Activated T-cell treated with anti-CD3 and anti-CD28 coated beads for 24 hours (primary cell): ENCODE data around the gene ITFG1.

ENCODE experiments used
- DNase-seq: peaks from one replicate; pipeline ENCODE4 v3.0.0-alpha.2; 2020; ENCODE audit warnings: low read depth

The ITFG1 gene

DNA sequence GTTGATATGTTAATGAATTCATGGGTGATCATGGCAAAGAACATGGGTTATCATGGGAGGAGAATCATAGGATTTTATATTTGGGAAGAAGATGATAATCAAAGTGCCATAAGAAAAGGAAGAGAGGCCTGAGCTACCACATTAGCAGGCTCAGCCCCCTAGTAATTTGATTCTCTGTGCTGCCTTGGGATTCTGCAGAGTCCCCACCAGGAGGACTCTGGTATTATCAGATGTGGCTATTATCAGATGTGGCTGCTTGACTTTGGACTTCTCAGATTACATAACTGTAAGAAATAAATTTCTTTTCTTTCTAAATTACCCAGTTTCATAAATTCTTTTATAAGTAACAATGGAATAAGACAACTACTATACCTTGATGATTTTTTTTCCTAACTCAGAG, 137.6 kb downstream of the ITFG1 start:
- DNase-seq = no peak

DNA sequence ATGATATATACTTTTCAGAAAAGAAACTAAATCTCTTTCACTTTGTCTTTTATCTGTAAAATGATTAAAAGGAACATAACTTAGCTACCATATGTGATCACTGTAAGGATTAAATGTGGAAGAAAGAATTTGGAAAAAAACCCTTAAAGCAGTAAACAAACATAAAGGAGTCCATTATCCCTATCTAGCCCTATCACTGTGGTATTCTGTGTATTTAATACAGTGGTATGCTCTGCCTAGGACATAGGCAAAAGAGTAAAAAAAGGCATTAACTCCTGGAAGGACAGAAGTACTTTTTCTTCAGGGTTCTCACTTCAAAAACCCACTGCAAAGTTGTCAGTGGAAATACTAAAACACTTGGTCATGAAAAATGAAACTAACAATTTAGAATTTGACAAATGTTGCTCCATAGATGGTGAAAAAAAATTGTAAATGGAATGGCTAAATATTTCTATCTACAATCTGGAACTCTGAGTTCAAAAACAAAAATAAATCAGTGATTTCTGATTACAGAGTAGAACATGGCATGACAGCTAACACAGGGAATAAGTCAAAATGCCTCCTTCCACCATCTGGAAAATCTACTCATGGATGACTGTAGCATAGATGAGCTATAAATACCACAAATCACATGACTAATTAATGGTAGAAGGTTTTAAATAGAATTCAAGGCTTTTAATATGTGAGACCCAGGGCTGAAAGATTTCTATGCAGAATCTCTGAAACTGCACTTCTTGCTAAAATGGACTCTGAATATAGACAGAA, 140.1 kb downstream of the ITFG1 start:
- DNase-seq = no peak

DNA sequence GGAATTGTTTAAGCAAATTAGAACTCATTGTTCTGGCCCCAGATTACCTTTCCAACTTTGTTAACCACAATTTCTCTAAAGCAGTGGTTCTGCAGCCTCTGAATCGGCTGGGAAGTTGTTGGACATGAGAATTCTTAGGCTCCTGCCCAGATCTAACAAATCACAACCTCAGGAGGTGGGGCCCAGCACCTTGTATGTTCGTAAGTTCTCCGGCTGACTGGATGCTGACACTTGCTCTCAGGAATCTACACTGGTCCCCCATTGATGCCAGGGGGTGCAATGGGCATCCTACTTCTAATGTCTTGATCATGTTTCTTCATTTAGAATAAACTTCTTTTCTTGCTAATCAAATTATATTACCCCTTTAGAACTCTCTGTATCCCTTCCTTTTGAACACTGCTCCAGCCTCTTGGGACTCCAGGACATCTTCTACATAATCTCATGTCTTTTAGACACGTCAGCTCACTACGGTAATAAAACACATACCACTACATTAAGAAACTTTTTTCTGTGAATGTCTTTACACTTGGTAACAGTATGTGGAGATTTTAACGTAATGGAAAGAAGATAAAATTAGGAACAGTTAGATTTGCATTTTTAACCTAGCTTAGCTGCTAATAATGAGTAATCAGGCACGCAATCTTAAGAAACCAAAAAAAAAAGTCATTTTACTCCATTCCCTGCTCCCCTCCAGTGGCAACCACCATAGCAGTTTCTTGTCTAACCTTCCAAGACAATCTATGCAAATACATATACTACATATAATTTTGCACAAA, 143.2 kb downstream of the ITFG1 start:
- DNase-seq = no peak

DNA sequence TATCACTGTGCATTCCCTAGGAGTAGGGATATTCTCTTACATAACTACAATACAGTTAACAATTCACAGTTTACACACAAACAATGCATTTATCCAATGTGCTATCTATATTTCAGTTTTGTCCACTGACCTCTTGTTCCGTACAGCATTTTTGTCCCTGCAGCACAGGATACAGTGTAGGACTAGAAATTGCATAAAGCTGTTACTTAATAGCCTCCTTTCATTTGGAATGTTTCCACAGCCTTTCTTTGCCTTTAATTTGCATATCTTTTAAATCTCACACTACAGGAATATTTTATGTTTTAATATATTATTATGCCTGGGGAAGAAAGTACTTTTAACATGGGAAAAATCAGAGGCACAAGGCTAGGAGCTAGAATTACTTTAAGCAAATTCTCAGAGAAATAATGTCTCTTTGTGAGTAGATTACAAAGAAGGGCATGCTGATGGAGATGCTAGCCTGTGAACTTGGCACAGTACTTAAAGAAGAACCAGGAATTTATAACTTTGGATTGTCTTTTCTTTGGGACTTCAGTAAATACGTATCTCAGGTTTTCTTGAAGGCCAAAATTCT, 144.3 kb downstream of the ITFG1 start:
- DNase-seq = no peak

DNA sequence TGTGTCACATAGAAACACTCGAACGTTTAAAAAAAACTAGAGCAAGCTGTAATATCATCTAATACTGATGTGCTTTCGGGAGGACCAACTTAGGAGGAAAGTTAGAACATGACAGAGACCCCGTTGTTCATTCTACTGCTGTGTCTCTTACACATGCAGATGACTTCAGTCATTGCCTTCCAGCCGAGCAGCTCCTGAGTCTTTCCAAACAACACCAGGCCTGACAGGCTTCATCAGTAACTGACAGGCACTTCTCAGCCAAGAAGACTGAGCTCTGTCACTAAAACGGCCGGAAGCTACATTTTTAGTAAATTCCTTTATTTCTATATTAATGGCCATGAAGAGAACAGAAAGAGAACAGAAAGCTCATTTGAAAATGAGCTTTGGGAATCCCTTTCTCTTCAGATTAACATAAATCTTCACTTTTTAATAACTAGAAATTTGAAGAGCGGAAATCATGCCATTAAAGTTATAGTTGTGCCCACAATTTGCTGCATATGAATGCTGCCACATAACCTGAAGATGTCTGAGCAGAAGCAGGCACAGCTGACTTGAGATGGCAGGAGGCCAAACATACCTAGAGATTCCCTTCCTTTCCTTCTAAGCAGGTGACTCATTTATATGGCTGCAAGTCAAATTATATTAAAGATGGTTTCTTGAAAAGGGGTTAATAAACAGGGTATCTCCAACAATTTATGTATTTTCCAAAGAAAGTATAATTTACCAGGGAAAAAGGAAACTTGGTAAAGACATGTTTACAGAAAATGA, 148.9 kb downstream of the ITFG1 start:
- no peak for DNase-seq

DNA sequence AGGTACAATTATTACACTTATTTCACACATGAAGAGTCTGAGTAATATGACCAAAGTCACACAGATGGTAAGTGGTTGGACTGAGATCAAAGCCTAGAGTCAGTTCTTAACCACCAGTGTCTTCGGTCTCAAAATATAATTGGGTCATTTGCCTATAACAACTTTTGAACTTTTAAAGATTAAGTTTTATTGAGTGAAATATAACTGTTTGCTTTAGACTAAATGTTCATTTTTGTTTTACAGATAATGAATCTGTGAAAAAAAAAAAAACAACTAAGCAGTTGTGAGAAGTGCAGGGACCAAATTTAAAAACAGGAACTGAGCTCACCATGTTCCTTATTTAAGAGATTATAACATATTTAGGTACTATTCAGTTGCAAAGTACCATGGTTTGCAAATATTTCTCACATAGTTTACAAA, 150.1 kb downstream of the ITFG1 start:
- no peak for DNase-seq

DNA sequence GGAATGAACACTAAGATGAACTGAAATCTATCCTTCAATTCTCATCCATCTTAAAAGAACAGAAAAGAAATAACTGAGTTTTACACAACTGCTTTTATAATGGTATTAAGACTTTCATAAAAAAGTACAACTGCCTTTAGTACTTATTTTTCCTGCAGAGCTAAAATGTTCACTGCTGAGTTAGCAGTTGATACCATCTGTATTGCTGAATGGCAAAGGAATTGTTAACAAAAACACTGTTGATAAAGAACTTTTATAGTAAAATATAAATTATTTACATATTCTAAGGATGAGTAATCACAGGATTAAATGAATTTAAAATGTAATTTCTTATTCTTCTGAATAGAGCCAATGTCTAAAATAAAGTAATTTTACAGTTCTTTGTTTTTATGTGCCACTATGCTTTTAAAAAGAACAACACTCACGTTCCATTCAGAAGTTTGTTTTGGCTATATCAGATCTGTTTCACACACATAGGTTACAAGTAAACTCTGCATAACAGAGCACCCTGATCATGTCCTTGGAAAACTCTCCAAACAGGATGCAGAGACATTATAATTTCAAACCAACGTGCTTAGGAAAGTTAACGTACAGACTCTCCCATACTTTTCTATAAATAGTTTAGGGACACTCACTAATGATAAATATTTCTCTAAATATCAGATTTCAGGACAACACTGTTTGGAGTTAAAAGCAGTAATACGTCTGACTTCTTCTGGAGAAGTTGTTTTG, 151.1 kb downstream of the ITFG1 start:
- no peak for DNase-seq

DNA sequence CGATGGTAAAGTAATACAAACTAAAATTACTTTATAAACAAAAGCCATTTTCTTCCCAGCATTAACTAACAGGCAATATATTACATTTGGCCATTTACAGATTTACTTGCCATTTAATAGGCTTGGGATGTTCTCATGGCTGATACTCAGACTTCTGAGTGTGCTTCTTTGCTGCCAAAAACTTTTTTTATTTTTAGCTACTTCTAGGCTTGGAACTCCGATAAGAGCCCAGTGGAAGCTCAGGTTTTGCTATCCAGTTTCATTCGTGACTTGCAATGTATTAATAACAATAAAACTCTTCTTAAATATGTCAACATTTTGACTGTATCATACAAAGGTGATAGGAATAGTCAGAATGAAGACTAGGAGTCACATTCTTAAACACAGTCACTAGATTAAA, 152.3 kb downstream of the ITFG1 start:
- no peak for DNase-seq

DNA sequence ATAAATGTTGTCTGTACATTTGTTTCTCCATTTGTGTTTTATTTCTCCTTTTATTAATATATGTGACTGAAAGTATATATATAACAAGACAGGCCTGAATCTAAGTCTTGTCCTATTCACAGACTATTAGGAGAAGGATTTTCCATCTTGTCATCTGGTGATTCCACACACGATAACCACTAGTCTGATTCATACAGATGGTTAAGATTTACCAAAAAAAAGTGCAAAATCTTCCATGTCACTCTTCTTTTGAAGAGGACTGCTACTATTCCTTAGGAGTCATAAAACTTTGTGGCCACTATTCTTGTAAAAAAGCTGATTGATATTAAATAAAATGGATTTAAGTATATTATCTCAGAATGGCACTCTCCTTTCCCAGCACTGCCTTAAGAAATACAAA, 156.3 kb downstream of the ITFG1 start:
- no peak for DNase-seq

DNA sequence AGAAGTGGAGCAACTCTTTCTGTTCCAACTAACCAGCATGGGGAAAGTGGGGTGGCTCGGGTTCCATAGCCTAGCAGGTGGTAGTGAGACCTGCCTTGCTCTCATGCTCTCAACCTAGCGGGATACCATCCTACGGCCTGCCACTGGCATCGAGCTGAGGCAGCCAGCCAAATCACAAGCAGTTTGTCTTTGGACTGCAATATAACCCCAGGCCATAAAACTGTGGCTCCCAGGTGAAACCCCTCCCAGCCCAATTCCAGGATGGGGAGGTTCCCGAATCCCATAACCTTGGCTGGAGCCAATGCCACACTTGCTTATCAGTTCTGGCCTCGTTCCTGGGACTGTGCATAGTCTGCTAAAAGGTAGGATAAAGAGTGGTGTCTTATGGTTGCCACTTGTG, 161.3 kb downstream of the ITFG1 start:
- no peak for DNase-seq

DNA sequence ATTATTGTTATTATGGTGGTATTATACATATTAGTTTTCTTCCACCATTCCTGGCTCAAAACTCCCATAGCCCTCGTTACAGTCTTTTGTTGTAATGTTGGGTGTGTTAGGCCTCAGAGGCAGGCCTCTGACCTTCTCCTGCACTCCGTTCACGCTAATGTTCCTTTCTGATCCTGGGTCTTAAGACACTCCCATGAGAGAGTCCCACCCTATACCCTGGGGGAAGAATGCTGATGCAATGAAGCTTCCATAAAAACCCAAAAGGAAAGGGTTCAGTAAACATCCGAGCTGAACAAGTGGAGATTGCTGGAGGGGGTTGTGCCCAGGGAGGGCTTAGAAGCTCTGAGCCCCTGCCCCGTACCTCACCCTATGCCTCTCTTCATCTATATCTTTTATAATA, 175.9 kb downstream of the ITFG1 start:
- DNase-seq = no peak

DNA sequence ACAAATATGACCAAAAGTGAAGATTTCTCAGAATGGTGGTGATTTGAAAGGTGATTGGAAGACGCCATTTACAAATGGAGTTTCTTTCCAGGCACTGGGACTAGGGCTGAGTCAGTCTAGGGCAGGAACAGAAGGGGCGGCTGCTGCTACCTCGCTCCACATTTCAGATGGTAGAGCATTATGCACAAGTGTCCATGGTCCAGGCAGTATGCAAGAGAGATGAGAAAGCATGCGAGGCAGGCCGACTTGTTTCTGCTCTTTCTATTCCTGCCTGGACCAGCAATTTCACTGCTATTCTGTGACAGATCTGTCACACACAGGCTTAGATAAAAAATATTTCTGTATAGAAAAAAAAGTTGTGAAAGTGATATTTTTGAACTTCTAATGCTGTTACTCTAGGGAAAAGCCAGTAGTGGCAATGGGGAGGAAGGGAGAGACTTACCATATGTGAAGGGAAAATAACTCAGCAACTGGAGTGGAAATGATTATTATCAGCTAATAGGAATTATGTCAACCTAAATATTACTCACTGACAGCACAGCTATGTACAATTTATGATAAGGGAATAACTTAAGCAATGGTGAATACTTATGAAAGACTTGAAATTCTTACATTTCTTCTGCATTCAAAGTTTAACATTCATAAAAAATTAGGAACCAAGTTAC, 182.4 kb downstream of the ITFG1 start:
- no peak for DNase-seq

DNA sequence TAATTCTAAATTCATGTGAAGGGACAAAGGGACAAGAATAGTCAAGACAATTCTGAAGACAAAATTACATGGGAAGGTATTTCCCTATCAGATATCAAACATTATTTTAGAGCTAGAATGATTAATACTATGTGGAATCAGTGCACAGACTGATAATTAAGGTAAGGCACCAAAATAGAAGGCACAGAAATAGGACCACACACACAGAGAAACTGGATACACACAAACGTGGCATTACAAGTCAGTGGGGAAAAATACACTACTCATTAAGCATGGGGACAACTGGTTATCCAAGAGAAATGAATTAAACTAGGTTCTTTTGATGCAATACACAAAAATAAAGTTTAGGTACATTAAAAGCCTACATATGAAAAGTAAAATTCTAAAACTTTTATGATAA, 184.3 kb downstream of the ITFG1 start:
- no peak for DNase-seq

DNA sequence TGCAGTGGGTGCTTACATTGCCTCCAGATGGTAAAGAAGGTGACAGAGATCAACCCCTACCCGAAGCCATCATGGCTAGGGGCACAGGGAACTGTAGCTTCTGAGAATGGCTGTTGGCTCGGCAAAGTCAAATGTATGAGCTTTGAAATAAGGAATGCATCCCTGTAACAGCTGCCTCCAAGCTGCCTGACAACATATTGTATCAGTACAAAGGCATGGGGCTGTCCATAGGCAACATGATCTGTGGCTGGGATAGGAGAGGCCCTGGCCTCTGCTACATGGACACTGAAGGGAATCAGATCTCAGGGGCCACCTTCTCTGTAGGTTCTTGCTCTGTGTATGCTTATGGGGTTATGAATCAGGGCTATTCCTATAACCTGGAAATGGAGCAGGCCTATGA, 197.9 kb downstream of the ITFG1 start:
- DNase-seq = no peak

DNA sequence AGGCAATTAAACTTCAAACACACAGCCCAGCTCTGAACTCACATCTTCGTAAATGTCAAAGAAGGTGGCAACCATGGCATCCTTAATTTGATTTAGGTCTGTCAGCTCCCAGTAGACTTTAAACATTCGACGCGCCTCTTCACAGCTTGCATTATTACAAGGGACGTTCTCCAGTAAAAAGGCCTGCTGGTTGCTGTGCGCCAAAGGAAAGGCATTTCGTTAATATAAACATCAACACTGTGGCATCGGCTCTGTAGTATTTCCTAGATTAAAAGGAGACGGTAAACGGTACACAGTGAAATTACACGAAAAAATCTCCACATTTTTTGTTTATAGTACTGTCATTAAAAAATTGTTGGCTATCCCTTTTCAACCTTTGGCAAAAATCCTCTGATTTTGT, 200.4 kb downstream of the ITFG1 start:
- no peak for DNase-seq

DNA sequence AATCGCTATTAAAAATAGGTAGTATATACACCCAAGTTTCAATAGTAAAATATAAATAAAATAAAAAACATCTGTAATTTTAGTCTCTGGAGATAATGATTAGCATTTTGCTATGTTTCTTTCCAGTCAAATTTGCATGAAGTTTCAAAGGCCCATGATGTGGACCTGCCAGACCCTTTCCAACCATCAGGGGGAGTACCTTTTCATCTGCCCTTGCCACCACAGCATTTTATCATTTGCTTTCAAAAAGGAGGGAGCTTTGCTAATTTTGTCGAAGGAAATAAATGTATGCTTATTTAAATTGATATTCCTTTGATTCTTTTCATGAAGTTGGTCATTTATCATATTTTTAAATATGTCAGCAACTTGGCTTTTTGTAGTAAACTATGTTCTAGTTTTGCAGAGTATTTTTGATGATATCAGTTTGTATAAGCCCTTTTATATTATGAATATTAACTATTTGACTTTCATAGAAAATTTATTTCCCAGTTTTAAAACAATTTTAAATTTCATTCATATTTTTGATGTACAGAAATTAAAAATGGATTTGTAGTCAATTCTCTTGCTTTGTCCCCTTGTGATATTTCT, 201.9 kb downstream of the ITFG1 start:
- peak; percentile 1 for DNase-seq

DNA sequence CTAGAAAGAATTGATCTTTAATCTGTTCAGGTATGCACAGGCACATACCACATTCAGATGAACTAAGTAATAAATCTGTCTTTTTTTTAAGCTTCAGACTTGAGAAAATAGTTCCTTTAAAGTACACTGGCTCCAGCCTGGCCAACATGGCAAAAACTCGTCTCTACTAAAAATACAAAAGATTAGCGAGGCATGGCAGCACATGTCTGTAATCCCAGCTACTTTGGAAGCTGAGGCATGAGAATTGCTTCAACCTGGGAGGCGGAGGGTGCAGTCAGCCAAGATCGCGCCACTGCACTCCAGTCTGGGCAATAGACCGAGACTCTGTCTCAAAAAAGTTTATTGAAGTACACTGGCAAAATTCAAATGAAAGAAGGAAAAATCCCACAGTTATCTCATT, 206.1 kb downstream of the ITFG1 start:
- DNase-seq = no peak

DNA sequence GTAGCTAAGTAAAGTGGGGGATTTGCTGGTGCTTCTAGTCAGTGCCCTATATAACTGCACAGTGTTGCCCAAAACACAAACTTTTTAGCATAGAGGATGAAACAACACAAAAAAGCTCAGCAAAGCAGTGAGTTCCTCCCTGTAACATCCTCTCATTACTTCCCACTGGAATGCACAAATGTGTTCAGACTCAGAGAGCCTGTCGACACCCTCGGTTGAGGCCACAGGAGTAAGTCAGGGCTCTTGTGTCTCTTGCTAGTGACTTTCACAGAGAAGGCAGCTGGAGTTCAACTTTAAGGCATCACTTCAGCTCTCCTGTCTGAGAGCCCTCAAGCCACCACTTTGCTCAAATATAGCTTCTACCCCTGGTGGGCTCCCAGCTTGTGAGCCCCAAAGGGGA, 209.9 kb downstream of the ITFG1 start:
- no peak for DNase-seq

DNA sequence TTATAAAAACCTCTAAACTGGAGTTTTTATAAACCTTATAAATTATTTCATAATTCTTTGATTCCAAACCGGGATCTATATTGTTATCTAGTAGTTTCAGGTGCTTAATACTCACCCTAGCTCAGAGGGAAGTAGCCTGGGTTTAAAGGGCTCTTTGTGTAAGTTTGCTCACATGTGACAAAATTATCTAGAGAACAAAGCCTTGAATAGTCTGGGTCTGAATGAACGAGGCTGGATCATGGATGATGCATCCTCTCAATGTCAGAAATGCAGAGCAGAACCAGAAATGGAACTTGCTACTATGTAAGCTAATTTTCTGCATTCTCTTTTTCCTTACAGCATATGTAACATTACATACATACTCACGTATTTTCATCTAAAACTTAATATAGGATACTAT, 213.2 kb downstream of the ITFG1 start:
- no peak for DNase-seq

DNA sequence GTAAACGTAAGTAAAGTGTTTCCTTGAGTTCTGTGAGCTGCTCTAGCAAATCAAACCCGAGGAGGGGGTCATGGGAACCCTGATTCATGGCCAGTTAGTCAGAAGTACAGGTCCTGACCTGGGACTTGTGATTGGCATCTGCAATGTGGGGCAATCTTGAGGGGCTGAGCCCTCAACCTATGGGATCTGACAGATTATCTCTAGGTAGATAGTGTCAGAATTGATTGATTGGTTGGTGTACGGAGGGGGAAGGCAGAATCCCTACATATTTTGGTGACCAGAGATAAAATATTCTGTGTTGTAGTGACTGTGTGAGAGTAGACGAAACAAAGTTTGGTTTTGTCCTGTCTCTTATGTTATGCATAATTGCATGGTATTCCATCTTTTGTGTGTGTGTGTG, 216.7 kb downstream of the ITFG1 start:
- no peak for DNase-seq

DNA sequence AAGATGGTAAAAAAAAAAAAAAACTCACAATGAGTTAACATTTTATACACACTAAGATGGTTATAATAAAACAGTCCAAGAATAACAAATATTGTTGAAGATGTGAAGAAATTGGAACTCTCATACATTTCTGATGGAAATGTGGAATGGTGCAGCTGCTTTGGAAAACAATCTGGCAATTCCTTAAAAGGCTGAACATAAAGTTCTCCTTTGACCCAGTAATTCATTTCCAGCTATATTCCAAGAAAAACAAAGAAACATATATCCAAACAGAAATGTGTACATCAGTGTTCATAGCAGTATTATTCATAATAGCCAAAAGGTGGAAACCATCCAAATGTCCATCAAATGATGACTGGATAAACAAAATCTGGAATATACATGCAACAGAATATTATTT, 219.8 kb downstream of the ITFG1 start:
- no peak for DNase-seq
